HEK293 (cell line): ENCODE results near the gene ELOVL1.

Source experiments
- CTCF ChIA-PET: fragments of 350-600 bp; formaldehyde crosslinking; extraction: SDS; loops from one replicate; lab custom pipeline; 2021; ENCODE audit warnings: antibody characterized with exemption; lab: Yijun Ruan, JAX
- POLR2A ChIA-PET: fragments of 300-600 bp; formaldehyde crosslinking; extraction: SDS; loops from one replicate; lab custom pipeline; 2020; ENCODE audit warnings: antibody characterized with exemption, inconsistent platforms; lab: Yijun Ruan, JAX
- H3K27ac ChIP-seq: fragments of 200-500 bp; sonication (Bioruptor generic); 2 replicates; pipeline ENCODE4 v1.5.1; 2014; ENCODE audit warnings: low read depth, low read length, control low read depth, inconsistent platforms; ENCODE audit errors: extremely low read depth
- H3K36me3 ChIP-seq, 2 experiments: fragments of 200-500 bp in 1 of 2; sonication (Bioruptor generic) in 1 of 2; 1 replicate in 1 of 2; 2 replicates in 1 of 2; pipeline ENCODE4 v1.5.1; 2014 to 2017; ENCODE audit warnings: inconsistent platforms in 2 of 2, low read length in 2 of 2; ENCODE audit not compliant: control insufficient read depth in 2 of 2, insufficient read depth in 1 of 2
- H3K4me1 ChIP-seq: fragments of 200-500 bp; sonication (Bioruptor generic); 2 replicates; pipeline ENCODE4 v1.5.1; 2014; ENCODE audit warnings: mild to moderate bottlenecking, low read length, inconsistent platforms; ENCODE audit not compliant: control insufficient read depth, insufficient read depth
- H3K4me3 ChIP-seq: 2 replicates; pipeline ENCODE4 v1.5.1; 2011; ENCODE audit warnings: low read depth, mild to moderate bottlenecking, control low read depth, low read length, moderate library complexity
- H3K9me3 ChIP-seq: fragments of 200-500 bp; sonication (Bioruptor generic); 2 replicates; pipeline ENCODE4 v1.5.1; 2014; ENCODE audit warnings: low read depth, low read length, inconsistent platforms; ENCODE audit not compliant: control insufficient read depth, insufficient read depth
- GFI1B ChIP-seq: fragments of 450-650 bp; formaldehyde crosslinking; IDR thresholded peaks from 2 replicates; pipeline ENCODE4 v1.5.1; 2016; ENCODE audit warnings: missing biosample characterization, missing genetic modification characterization
- GLIS1 ChIP-seq: fragments of 450-650 bp; formaldehyde crosslinking; IDR thresholded peaks from 2 replicates; pipeline ENCODE4 v1.5.1; 2016; ENCODE audit warnings: missing biosample characterization, missing genetic modification characterization
- KLF16 ChIP-seq: fragments of 450-650 bp; formaldehyde crosslinking; IDR thresholded peaks from 2 replicates; pipeline ENCODE4 v1.5.1; 2017; ENCODE audit warnings: missing biosample characterization, missing genetic modification characterization
- KLF9 ChIP-seq: fragments of 450-650 bp; formaldehyde crosslinking; IDR thresholded peaks from 2 replicates; pipeline ENCODE4 v1.5.1; 2016; ENCODE audit warnings: missing biosample characterization, missing genetic modification characterization, low read depth
- SCRT2 ChIP-seq: fragments of 450-650 bp; formaldehyde crosslinking; IDR thresholded peaks from 2 replicates; pipeline ENCODE4 v1.5.1; 2016; ENCODE audit warnings: missing biosample characterization, missing genetic modification characterization
- SP7 ChIP-seq: fragments of 450-650 bp; formaldehyde crosslinking; IDR thresholded peaks from 2 replicates; pipeline ENCODE4 v1.5.1; 2016; ENCODE audit warnings: missing biosample characterization, missing genetic modification characterization
- ZBTB7A ChIP-seq: fragments of 450-650 bp; formaldehyde crosslinking; IDR thresholded peaks from 2 replicates; pipeline ENCODE4 v1.5.1; 2016; ENCODE audit warnings: low read depth, missing biosample characterization, missing genetic modification characterization
- ZNF311 ChIP-seq: fragments of 450-650 bp; formaldehyde crosslinking; IDR thresholded peaks from 2 replicates; pipeline ENCODE4 v1.5.1; 2017; ENCODE audit warnings: missing biosample characterization, missing genetic modification characterization, borderline replicate concordance
- ZNF335 ChIP-seq: fragments of 450-650 bp; formaldehyde crosslinking; conservative IDR thresholded peaks from 2 replicates; pipeline ENCODE4 v1.5.1; 2016; ENCODE audit warnings: missing biosample characterization, missing genetic modification characterization
- ZNF341 ChIP-seq: fragments of 450-650 bp; formaldehyde crosslinking; IDR thresholded peaks from 2 replicates; pipeline ENCODE4; 2016; ENCODE audit warnings: low read depth, missing biosample characterization, missing genetic modification characterization
- ZNF416 ChIP-seq: fragments of 450-650 bp; formaldehyde crosslinking; IDR thresholded peaks from 2 replicates; pipeline ENCODE4 v1.5.1; 2016; ENCODE audit warnings: missing biosample characterization, missing genetic modification characterization
- ZNF426 ChIP-seq: fragments of 450-650 bp; formaldehyde crosslinking; IDR thresholded peaks from 2 replicates; pipeline ENCODE4 v1.5.1; 2017; ENCODE audit warnings: missing biosample characterization, missing genetic modification characterization, mild to moderate bottlenecking, inconsistent platforms, moderate library complexity
- ZNF544 ChIP-seq: fragments of 450-650 bp; formaldehyde crosslinking; IDR thresholded peaks from 2 replicates; pipeline ENCODE4 v1.5.0; 2017; ENCODE audit warnings: missing biosample characterization, missing genetic modification characterization
- ZNF600 ChIP-seq: fragments of 450-650 bp; formaldehyde crosslinking; IDR thresholded peaks from 2 replicates; pipeline ENCODE4 v1.5.1; 2016; ENCODE audit warnings: missing biosample characterization, missing genetic modification characterization
- ZNF621 ChIP-seq: fragments of 450-650 bp; formaldehyde crosslinking; IDR thresholded peaks from 2 replicates; pipeline ENCODE4 v1.5.1; 2017; ENCODE audit warnings: missing biosample characterization, missing genetic modification characterization
- ZNF701 ChIP-seq: fragments of 450-650 bp; formaldehyde crosslinking; IDR thresholded peaks from 2 replicates; pipeline ENCODE4 v1.5.1; 2016; ENCODE audit warnings: missing biosample characterization, missing genetic modification characterization
- ZSCAN23 ChIP-seq: fragments of 450-650 bp; formaldehyde crosslinking; IDR thresholded peaks from 2 replicates; pipeline ENCODE4 v1.5.1; 2016; ENCODE audit warnings: missing biosample characterization, missing genetic modification characterization
- ZSCAN30 ChIP-seq: fragments of 450-650 bp; IDR thresholded peaks from 2 replicates; pipeline ENCODE4 v1.5.1; 2018; ENCODE audit warnings: missing biosample characterization, mild to moderate bottlenecking, missing genetic modification characterization, moderate library complexity
- TF ChIP-seq, protein P1 (sequence below): fragments of 450-650 bp; formaldehyde crosslinking; IDR thresholded peaks from 2 replicates; pipeline ENCODE4 v1.5.1; 2017; ENCODE audit warnings: missing biosample characterization, missing genetic modification characterization
- TF ChIP-seq, protein P2 (sequence below): fragments of 450-650 bp; formaldehyde crosslinking; optimal IDR thresholded peaks from 2 replicates; pipeline ENCODE3; 2016; ENCODE audit warnings: missing biosample characterization, mild to moderate bottlenecking, missing genetic modification characterization
- TF ChIP-seq, protein P3 (sequence below): fragments of 450-650 bp; formaldehyde crosslinking; IDR thresholded peaks from 2 replicates; pipeline ENCODE4 v1.5.1; 2016; ENCODE audit warnings: missing biosample characterization, missing genetic modification characterization
- TF ChIP-seq, protein P4 (sequence below): fragments of 450-650 bp; formaldehyde crosslinking; IDR thresholded peaks from 2 replicates; pipeline ENCODE4 v1.5.1; 2017; ENCODE audit warnings: missing biosample characterization, missing genetic modification characterization
- TF ChIP-seq, protein P5 (sequence below): fragments of 450-650 bp; formaldehyde crosslinking; IDR thresholded peaks from 2 replicates; pipeline ENCODE4 v1.5.1; 2016; ENCODE audit warnings: missing biosample characterization, missing genetic modification characterization
- TF ChIP-seq, protein P6 (sequence below): fragments of 450-650 bp; formaldehyde crosslinking; IDR thresholded peaks from 2 replicates; pipeline ENCODE4 v1.5.1; 2016; ENCODE audit warnings: missing biosample characterization, missing genetic modification characterization

The ELOVL1 gene

DNA sequence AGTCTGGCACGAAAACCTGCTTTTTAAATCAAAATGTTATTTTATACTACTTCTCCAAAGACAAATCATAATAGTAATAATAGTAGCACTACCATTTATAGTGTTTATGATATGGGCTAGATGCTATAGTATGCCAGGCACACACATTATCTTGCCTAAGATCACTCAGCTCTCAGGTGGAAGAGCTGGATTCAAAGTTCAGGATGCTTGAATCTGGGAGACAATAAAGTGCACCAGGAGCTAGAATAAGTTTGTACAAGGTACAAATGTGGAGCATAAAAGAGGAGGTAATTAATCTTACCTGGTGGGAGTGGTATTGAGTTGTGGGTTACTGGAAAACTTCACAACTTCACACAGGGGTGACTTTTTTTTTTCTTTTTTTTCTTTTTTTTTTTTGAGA is 10.0 kb upstream of the ELOVL1 start:
- H3K36me3 ChIP-seq, result peaks cover 3 to 20% of the 10 kb centered on the region in 2 experiments; a peak in 1 of 3 replicates
- POLR2A ChIA-PET, result interaction anchor here (1.7 to 3.1 kb wide), 3 partner anchors 10 to 19 kb away, joined by 7 to 9 read pairs (median 7); partner anchors contain the start of genes CDC20, ELOVL1, MED8 and SZT2
- no peak for TF ChIP-seq GLIS1 (tag by site-specific recombination)
- TF ChIP-seq, protein P1, sequence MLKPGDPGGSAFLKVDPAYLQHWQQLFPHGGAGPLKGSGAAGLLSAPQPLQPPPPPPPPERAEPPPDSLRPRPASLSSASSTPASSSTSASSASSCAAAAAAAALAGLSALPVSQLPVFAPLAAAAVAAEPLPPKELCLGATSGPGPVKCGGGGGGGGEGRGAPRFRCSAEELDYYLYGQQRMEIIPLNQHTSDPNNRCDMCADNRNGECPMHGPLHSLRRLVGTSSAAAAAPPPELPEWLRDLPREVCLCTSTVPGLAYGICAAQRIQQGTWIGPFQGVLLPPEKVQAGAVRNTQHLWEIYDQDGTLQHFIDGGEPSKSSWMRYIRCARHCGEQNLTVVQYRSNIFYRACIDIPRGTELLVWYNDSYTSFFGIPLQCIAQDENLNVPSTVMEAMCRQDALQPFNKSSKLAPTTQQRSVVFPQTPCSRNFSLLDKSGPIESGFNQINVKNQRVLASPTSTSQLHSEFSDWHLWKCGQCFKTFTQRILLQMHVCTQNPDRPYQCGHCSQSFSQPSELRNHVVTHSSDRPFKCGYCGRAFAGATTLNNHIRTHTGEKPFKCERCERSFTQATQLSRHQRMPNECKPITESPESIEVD (tag by site-specific recombination), result no peak
- no peak for TF ChIP-seq ZNF701
- no peak for TF ChIP-seq ZBTB7A
- TF ChIP-seq ZNF621, result no peak
- TF ChIP-seq, protein P2, sequence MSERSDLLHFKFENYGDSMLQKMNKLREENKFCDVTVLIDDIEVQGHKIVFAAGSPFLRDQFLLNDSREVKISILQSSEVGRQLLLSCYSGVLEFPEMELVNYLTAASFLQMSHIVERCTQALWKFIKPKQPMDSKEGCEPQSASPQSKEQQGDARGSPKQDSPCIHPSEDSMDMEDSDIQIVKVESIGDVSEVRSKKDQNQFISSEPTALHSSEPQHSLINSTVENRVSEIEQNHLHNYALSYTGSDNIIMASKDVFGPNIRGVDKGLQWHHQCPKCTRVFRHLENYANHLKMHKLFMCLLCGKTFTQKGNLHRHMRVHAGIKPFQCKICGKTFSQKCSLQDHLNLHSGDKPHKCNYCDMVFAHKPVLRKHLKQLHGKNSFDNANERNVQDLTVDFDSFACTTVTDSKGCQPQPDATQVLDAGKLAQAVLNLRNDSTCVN (tag by site-specific recombination), result no peak
- no peak for TF ChIP-seq ZSCAN30 (tag by site-specific recombination)
- TF ChIP-seq ZNF311 (tag by site-specific recombination), result no peak
- TF ChIP-seq, protein P3, sequence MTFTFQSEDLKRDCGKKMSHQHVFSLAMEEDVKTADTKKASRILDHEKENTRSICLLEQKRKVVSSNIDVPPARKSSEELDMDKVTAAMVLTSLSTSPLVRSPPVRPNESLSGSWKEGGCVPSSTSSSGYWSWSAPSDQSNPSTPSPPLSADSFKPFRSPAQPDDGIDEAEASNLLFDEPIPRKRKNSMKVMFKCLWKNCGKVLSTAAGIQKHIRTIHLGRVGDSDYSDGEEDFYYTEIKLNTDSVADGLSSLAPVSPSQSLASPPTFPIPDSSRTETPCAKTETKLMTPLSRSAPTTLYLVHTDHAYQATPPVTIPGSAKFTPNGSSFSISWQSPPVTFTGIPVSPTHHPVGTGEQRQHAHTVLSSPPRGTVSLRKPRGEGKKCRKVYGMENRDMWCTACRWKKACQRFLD (tag by site-specific recombination), result no peak
- TF ChIP-seq, all 188 proteins: peak for 0
- Histone ChIP-seq H3K27ac (no peak overlapping the region), H3K9me3 (no peaks in the 10 kb centered on the region), H3K4me3 (no peak overlapping the region), H3K4me1 (no peaks in the 10 kb centered on the region)
- CTCF ChIA-PET, result no interaction called here

DNA sequence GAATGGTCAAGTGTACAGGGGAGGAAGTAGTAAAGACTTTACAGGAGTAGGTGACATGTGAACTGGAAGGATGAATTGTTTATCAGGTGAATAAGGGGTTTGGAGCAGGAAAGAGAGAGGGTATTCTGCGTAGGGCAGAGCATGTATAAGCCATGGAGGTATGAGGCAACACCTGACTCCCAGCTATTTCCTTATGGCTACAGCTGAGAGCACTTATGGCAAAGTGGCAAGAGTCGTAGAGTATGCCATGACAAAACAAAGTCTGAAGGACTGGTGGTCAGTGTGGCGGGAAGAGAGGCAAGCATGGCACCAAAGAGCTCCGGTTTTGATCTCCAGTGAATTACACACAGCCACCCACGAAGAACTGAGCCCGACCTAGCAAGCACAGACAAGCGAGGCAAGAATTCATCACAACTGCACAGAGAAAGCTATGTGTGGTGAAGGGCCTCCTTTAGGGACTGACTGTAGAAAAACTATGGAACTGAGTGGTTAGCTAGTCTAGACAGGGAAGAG is 9.0 kb upstream of the ELOVL1 start:
- ChIA-PET POLR2A (interaction anchor here (0.8 to 3.1 kb wide), 3 partner anchors 8 to 19 kb away, joined by 7 to 9 read pairs (median 7); partner anchors contain the start of genes CDC20, ELOVL1, MED8 and SZT2), CTCF (interaction anchor here (0.8 to 1.6 kb wide), 2 partner anchors 9 to 18 kb away, joined by 3 to 8 read pairs; partner anchors contain the start of genes CDC20 and ELOVL1)
- H3K27ac ChIP-seq, result no peak overlapping the region
- H3K36me3 ChIP-seq, result peaks cover 3 to 10% of the 10 kb centered on the region in 2 experiments; a peak in 1 of 3 replicates
- no peaks in the 10 kb centered on the region for H3K9me3 ChIP-seq
- TF ChIP-seq, protein P4, sequence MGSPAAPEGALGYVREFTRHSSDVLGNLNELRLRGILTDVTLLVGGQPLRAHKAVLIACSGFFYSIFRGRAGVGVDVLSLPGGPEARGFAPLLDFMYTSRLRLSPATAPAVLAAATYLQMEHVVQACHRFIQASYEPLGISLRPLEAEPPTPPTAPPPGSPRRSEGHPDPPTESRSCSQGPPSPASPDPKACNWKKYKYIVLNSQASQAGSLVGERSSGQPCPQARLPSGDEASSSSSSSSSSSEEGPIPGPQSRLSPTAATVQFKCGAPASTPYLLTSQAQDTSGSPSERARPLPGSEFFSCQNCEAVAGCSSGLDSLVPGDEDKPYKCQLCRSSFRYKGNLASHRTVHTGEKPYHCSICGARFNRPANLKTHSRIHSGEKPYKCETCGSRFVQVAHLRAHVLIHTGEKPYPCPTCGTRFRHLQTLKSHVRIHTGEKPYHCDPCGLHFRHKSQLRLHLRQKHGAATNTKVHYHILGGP, result no peak
- TF ChIP-seq SP7 (tag by site-specific recombination) (no peak), ZNF544 (no peak), SCRT2 (no peak), ZNF600 (no peak), ZNF416 (tag by site-specific recombination) (no peak), KLF9 (tag by site-specific recombination) (no peak), ZBTB7A (no peak), ZNF426 (no peak), ZSCAN23 (no peak), ZNF341 (tag by site-specific recombination) (no peak), GFI1B (tag by site-specific recombination) (no peak), KLF16 (tag by site-specific recombination) (no peak), ZNF335 (no peak)
- TF ChIP-seq, protein P5, sequence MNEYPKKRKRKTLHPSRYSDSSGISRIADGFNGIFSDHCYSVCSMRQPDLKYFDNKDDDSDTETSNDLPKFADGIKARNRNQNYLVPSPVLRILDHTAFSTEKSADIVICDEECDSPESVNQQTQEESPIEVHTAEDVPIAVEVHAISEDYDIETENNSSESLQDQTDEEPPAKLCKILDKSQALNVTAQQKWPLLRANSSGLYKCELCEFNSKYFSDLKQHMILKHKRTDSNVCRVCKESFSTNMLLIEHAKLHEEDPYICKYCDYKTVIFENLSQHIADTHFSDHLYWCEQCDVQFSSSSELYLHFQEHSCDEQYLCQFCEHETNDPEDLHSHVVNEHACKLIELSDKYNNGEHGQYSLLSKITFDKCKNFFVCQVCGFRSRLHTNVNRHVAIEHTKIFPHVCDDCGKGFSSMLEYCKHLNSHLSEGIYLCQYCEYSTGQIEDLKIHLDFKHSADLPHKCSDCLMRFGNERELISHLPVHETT (tag by site-specific recombination), result no peak
- TF ChIP-seq, protein P1 (tag by site-specific recombination), result no peak
- TF ChIP-seq, protein P6, sequence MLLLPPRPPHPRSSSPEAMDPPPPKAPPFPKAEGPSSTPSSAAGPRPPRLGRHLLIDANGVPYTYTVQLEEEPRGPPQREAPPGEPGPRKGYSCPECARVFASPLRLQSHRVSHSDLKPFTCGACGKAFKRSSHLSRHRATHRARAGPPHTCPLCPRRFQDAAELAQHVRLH (tag by site-specific recombination), result no peak
- no peaks in the 10 kb centered on the region for H3K4me1 ChIP-seq
- no peak overlapping the region for H3K4me3 ChIP-seq
